ENCODE measurements around the gene NPAS3.

NPAS3 gene

GRCh38 chr14:33812181-33812580, 873.5 kb downstream of the NPAS3 start:
- Histone ChIP-seq H3K27me3 (ENCODE audit: insufficient read depth, poor library complexity, severe bottlenecking) (no peaks in the 10 kb centered on the region), H3K27ac (ENCODE audit: poor library complexity, severe bottlenecking) (no peak overlapping the region), H3K4me1 (ENCODE audit: insufficient read depth, poor library complexity, severe bottlenecking) (no peaks in the 10 kb centered on the region), H3K9me3 (ENCODE audit: severe bottlenecking) (no peaks in the 10 kb centered on the region), H3K36me3 (ENCODE audit: low read depth) (no peaks in the 10 kb centered on the region), H3K4me3 (ENCODE audit: severe bottlenecking) (no peak overlapping the region)
- TF ChIP-seq CTCF (IDR thresholded peaks at IDR 0.05; ENCODE audit: poor library complexity, severe bottlenecking): no peak
- DNase-seq (ENCODE audit: low spot score): no peak
- ATAC-seq (ENCODE audit: low read depth): no peak

- Histone ChIP-seq H3K27me3 (ENCODE audit: insufficient read depth, poor library complexity, severe bottlenecking) (no peaks in the 10 kb centered on the region), H3K36me3 (ENCODE audit: low read depth) (no peaks in the 10 kb centered on the region), H3K4me1 (ENCODE audit: insufficient read depth, poor library complexity, severe bottlenecking) (no peaks in the 10 kb centered on the region), H3K9me3 (ENCODE audit: severe bottlenecking) (no peaks in the 10 kb centered on the region), H3K27ac (ENCODE audit: poor library complexity, severe bottlenecking) (no peak overlapping the region), H3K4me3 (ENCODE audit: severe bottlenecking) (no peak overlapping the region)
- DNase-seq (ENCODE audit: low spot score): no peak
- ATAC-seq (ENCODE audit: low read depth): no peak
- TF ChIP-seq CTCF (IDR thresholded peaks at IDR 0.05; ENCODE audit: poor library complexity, severe bottlenecking): no peak
These were observed 873.9 kb downstream of the NPAS3 start for GRCh38 chr14:33812601-33813000.

DNA sequence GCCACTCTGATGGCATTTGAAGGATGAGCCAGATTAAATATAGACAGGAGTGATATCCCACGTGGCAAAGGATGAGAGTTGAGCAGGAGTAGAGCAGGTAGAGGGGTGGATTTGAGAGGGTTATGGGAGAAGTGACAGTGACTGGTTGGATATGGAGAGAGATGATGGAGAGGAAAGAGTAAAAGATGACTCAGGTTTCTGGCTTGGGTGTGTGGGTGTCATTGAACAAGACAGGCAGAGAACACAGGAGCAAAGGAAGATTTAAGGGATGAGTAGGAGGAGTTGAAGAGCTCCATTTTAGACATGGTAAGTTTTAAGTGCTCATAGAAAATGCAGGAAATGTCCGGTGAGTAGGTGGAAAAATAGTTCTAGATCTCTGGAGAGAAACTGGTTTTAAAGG, 875.3 kb downstream of the NPAS3 start:
- TF ChIP-seq CTCF (IDR thresholded peaks at IDR 0.05; ENCODE audit: poor library complexity, severe bottlenecking): no peak
- H3K4me3 ChIP-seq (ENCODE audit: severe bottlenecking): no peak overlapping the region
- no peaks in the 10 kb centered on the region for H3K27me3 ChIP-seq (ENCODE audit: insufficient read depth, poor library complexity, severe bottlenecking)
- H3K9me3 ChIP-seq (ENCODE audit: severe bottlenecking): no peaks in the 10 kb centered on the region
- peak; percentile 27; the same call in 1 of the 3 replicates for ATAC-seq (ENCODE audit: low read depth)
- no peaks in the 10 kb centered on the region for H3K36me3 ChIP-seq (ENCODE audit: low read depth)
- no peak for DNase-seq (ENCODE audit: low spot score)
- no peaks in the 10 kb centered on the region for H3K4me1 ChIP-seq (ENCODE audit: insufficient read depth, poor library complexity, severe bottlenecking)
- H3K27ac ChIP-seq (ENCODE audit: poor library complexity, severe bottlenecking): no peak overlapping the region

DNA sequence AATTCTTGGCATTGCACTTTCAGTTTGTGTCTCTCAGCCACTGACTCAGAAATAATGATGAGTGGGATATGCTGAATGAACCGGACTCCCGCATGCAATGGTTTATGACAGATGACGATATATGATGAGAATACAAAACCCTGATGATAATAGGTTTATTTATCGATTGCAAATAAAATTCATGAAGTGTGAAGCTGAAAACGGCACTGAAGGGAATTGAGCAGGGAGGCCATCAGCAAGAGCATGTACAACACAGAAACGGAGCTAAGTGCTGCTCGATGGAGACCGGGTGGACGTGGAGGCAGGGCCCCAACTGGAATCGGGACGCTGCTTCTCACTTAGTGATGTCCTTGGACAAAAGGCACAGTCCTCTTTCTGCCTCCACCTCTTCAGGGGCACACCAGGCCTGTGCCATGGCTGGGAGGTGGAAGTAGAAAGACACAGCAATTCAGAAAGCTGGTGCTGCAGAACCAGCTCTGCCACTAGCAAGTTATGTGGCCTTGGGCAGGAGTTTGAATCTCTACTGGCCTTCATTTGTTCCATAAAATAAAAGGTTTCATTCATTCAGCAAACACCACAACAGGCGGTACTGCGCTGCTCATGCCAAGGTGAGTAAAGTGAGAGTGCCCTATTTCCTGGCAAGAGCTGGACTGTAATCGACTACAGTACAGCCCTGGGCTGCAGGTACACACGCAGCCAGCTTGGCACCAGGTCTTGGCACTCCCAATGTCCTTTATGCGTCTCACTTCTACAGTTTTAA, 895.2 kb downstream of the NPAS3 start:
- Histone ChIP-seq H3K4me3 (ENCODE audit: severe bottlenecking) (no peak overlapping the region), H3K9me3 (ENCODE audit: severe bottlenecking) (no peaks in the 10 kb centered on the region), H3K36me3 (ENCODE audit: low read depth) (no peaks in the 10 kb centered on the region), H3K4me1 (ENCODE audit: insufficient read depth, poor library complexity, severe bottlenecking) (no peaks in the 10 kb centered on the region), H3K27ac (ENCODE audit: poor library complexity, severe bottlenecking) (no peak overlapping the region), H3K27me3 (ENCODE audit: insufficient read depth, poor library complexity, severe bottlenecking) (no peaks in the 10 kb centered on the region)
- DNase-seq (ENCODE audit: low spot score) (no peak), ATAC-seq (ENCODE audit: low read depth) (no peak)
- TF ChIP-seq CTCF (IDR thresholded peaks at IDR 0.05; ENCODE audit: poor library complexity, severe bottlenecking): no peak
